Prostate gland (tissue), 2 donors: Measurements from ENCODE around the gene KCNN1.

Experiments used
- CTCF ChIP-seq, 4 experiments: fragments of 200-600 bp in 2 of 4; fragments of 450-650 bp in 2 of 4; sonication (generic) in 2 of 4; IDR thresholded peaks; 1 replicate in 3 of 4; 2 replicates in 1 of 4; pipeline ENCODE4 v1.5.1; 2016 to 2019; ENCODE audit warnings: antibody characterized with exemption in 4 of 4, mild to moderate bottlenecking in 2 of 4, moderate library complexity in 2 of 4
- POLR2A ChIP-seq: fragments of 450-650 bp; IDR thresholded peaks from one replicate; pipeline ENCODE4 v1.6.1; 2016; ENCODE audit warnings: antibody characterized with exemption, mild to moderate bottlenecking
- POLR2AphosphoS5 ChIP-seq: sonication (generic); formaldehyde crosslinking; IDR thresholded peaks from one replicate; pipeline ENCODE4 v1.6.1; 2017; ENCODE audit warnings: antibody characterized with exemption

DNA sequence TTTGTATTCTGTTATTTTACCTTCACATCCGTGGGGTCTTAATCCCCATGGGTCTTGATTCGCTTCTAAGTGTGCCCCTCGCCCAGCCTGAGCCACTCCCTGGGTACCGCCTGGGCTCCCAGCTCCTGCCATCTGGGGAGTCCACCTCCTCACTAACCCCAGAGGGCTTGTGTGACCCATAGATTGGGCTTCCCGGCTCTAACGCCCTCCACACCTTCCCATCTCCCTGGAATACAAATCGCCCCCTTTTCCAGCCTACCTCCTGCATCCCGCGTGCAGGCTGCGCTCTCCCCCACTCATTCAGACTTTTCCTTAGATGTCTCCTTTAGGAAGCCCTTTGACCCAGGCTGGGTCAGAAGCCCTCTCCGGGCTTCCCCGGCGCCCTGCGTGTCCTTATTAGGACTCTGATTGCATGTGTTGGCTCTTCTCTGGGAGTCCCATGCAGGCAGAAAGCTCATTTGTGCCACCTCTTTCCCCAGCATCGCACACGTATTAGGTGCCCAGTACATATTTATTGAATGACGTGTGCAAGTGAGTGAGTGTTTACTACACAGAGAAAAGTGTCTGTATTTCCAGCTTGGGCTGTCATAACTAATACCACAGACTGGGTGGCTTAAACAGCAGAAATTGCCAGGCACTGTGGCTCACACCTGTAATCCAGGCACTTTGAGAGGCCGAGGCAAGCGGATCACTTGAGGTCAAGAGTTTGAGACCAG, 33.3 kb upstream of the KCNN1 start:
- TF ChIP-seq CTCF (IDR thresholded peaks at IDR 0.05) (no peak), POLR2AphosphoS5 (no peak), POLR2A (no peak)
